Stromal cell of bone marrow (primary cell): ENCODE results near the gene ZDHHC24.

Experiments
- DNase-seq: peaks from one replicate; pipeline ENCODE4 v3.0.0-alpha.2; 2012; ENCODE audit warnings: low read depth

Gene ZDHHC24

GRCh38 chr11:66494935-66495334 is 50.9 kb downstream of the ZDHHC24 start:
- no peak for DNase-seq

GRCh38 chr11:66494458-66494857 is 51.4 kb downstream of the ZDHHC24 start:
- DNase-seq: no peak

GRCh38 chr11:66493130-66493529 is 52.7 kb downstream of the ZDHHC24 start:
- no peak for DNase-seq

GRCh38 chr11:66492161-66492865 is 53.5 kb downstream of the ZDHHC24 start:
- DNase-seq: no peak

GRCh38 chr11:66491315-66491935 is 54.4 kb downstream of the ZDHHC24 start:
- no peak for DNase-seq

- no peak for DNase-seq
These were observed 56.2 kb downstream of the ZDHHC24 start for GRCh38 chr11:66489636-66490035.

- DNase-seq: no peak
These were observed 56.9 kb downstream of the ZDHHC24 start for GRCh38 chr11:66488957-66489356.

- DNase-seq: no peak
These were observed 61.0 kb downstream of the ZDHHC24 start for GRCh38 chr11:66484806-66485380.

- peak; percentile 94 for DNase-seq
These were observed 65.5 kb downstream of the ZDHHC24 start, which contains the start of gene DPP3 for GRCh38 chr11:66480117-66480938. Gene DPP3, plus strand, starts transcription at chr11:66480434. Its CDS starts 1,767 bp downstream, at chr11:66482201.

- peak; percentile 16 for DNase-seq
These were observed 66.3 kb downstream of the ZDHHC24 start for GRCh38 chr11:66479394-66480116.

GRCh38 chr11:66478729-66479393 is 67.0 kb downstream of the ZDHHC24 start:
- no peak for DNase-seq

GRCh38 chr11:66477263-66478201 is 68.3 kb downstream of the ZDHHC24 start:
- DNase-seq: no peak

GRCh38 chr11:66476841-66477251 is 69.0 kb downstream of the ZDHHC24 start:
- DNase-seq: no peak

- DNase-seq: no peak
These were observed 69.5 kb downstream of the ZDHHC24 start for GRCh38 chr11:66476173-66476840.

GRCh38 chr11:66475349-66476172 is 70.3 kb downstream of the ZDHHC24 start:
- DNase-seq: no peak

GRCh38 chr11:66473608-66474515 is 72.0 kb downstream of the ZDHHC24 start:
- no peak for DNase-seq

- no peak for DNase-seq
These were observed 72.7 kb downstream of the ZDHHC24 start for GRCh38 chr11:66473167-66473566.
